ENCODE results near the gene NCCRP1.
A peak's percentile ranks its signal among the peaks of the same experiment; 100 is the strongest.

NCCRP1 gene

GRCh38 chr19:39196860-39197562 lies at the start of gene NCCRP1:
NCCRP1 (plus strand) TSS chr19:39196964; CDS start chr19:39196983, 19 bp downstream.
- DNase-seq, result no peak

GRCh38 chr19:39147480-39147879 lies 49.3 kb upstream of the NCCRP1 start:
- DNase-seq, result no peak

- DNase-seq, result no peak
Observed at GRCh38 chr19:39148939-39149529, 47.7 kb upstream of the NCCRP1 start.

- DNase-seq, result no peak
Observed at GRCh38 chr19:39150235-39150634, 46.5 kb upstream of the NCCRP1 start.

- no peak for DNase-seq
Observed at GRCh38 chr19:39150807-39151600, 45.8 kb upstream of the NCCRP1 start.

GRCh38 chr19:39152066-39152465 lies 44.7 kb upstream of the NCCRP1 start:
- DNase-seq, result no peak

GRCh38 chr19:39154100-39154628 lies 42.6 kb upstream of the NCCRP1 start:
- DNase-seq, result no peak

GRCh38 chr19:39154629-39155100 lies 42.1 kb upstream of the NCCRP1 start:
- no peak for DNase-seq

- no peak for DNase-seq
Observed at GRCh38 chr19:39155114-39155700, 41.6 kb upstream of the NCCRP1 start.

- DNase-seq, result no peak
Observed at GRCh38 chr19:39155741-39156140, 41.0 kb upstream of the NCCRP1 start.

GRCh38 chr19:39156326-39157230 lies 40.2 kb upstream of the NCCRP1 start:
- DNase-seq, result peak; percentile 65

GRCh38 chr19:39157275-39157996 lies 39.3 kb upstream of the NCCRP1 start:
- DNase-seq, result no peak

GRCh38 chr19:39157997-39158389 lies 38.8 kb upstream of the NCCRP1 start:
- DNase-seq, result no peak

- no peak for DNase-seq
Observed at GRCh38 chr19:39158646-39159260, 38.0 kb upstream of the NCCRP1 start.

- peak; percentile 81 for DNase-seq
Observed at GRCh38 chr19:39160523-39160861, 36.3 kb upstream of the NCCRP1 start.

GRCh38 chr19:39160889-39161672 lies 35.7 kb upstream of the NCCRP1 start:
- DNase-seq, result no peak

- no peak for DNase-seq
Observed at GRCh38 chr19:39162441-39163043, 34.2 kb upstream of the NCCRP1 start.

- DNase-seq, result no peak
Observed at GRCh38 chr19:39163621-39164020, 33.1 kb upstream of the NCCRP1 start.

GRCh38 chr19:39164289-39164688 lies 32.5 kb upstream of the NCCRP1 start:
- no peak for DNase-seq

- no peak for DNase-seq
Observed at GRCh38 chr19:39165857-39166256, 30.9 kb upstream of the NCCRP1 start.

Measured in right forelimb (tissue), 1 donor.